ENCODE data around the gene TREML1. TPM values are rescaled to one million over a fixed set of nuclear protein-coding genes. Genes with fewer than 3 reads are reported as not detected.

The TREML1 gene
- total and polyA plus RNA-seq, 8 donors, result 0.86 to 2.0 (median 1.5) TPM

DNA sequence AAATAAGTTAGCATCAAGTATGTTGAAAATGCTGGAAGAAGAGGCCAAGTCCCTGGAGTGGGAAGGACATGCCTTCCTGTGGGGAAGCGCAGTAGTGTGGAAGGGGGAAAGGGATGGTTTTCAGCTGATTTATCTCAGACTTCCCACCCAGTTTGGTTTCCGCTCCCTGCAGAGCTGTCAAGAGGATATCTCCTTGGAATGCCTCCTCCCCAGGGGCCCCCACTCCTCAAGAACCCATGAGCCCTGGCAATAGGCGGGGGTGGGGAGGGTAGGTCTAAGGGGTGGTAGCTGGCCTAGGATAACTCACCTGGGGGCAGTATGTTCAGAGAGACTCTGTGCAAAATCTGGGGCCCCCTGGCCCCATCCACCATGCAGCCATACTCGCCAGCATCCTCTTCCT lies 696 bp downstream of the TREML1 start:
- Histone ChIP-seq H3K4me1 (peaks cover 0 to 3% of the 10 kb centered on the region in 2 donors), H3K27ac (no peak overlapping the region), H3K9me3 (no peaks in the 10 kb centered on the region), H3K27me3 (peaks cover 0 to under 1% of the 10 kb centered on the region in 2 donors), H3K36me3 (no peaks in the 10 kb centered on the region), H3K4me3 (no peak overlapping the region)
- intact Hi-C loops (cut with DNase I), result no loop called here
- ATAC-seq (no peak), DNase-seq (no peak)
- TF ChIP-seq, protein P1, sequence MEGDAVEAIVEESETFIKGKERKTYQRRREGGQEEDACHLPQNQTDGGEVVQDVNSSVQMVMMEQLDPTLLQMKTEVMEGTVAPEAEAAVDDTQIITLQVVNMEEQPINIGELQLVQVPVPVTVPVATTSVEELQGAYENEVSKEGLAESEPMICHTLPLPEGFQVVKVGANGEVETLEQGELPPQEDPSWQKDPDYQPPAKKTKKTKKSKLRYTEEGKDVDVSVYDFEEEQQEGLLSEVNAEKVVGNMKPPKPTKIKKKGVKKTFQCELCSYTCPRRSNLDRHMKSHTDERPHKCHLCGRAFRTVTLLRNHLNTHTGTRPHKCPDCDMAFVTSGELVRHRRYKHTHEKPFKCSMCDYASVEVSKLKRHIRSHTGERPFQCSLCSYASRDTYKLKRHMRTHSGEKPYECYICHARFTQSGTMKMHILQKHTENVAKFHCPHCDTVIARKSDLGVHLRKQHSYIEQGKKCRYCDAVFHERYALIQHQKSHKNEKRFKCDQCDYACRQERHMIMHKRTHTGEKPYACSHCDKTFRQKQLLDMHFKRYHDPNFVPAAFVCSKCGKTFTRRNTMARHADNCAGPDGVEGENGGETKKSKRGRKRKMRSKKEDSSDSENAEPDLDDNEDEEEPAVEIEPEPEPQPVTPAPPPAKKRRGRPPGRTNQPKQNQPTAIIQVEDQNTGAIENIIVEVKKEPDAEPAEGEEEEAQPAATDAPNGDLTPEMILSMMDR (IDR thresholded peaks at IDR 0.05), result no peak

DNA sequence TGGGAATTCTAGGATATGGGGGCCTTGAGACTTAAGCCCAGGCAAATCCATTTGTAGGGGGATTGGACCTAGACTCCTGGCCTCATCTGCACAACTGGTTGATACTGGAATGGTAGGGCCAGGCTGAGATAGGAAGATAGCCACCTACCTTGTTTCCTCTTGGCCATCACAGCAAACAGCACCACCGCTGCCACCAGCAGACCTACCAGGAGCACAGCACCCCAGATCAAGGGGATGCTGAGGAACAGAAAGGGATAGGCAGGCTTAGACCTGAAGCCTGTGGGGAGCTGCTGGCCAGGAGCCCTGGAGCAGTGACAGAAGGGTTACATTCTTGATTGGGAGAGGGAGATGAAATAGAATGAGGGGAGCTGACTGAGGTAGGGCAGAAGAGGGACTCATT lies 3.5 kb downstream of the TREML1 start:
- intact Hi-C loops (cut with DNase I), result no loop called here
- no peak for ATAC-seq
- Histone ChIP-seq H3K27ac (no peak overlapping the region), H3K4me1 (no peaks in the 10 kb centered on the region), H3K27me3 (no peaks in the 10 kb centered on the region), H3K9me3 (no peaks in the 10 kb centered on the region), H3K36me3 (no peaks in the 10 kb centered on the region), H3K4me3 (no peak overlapping the region)
- no peak for DNase-seq
- TF ChIP-seq, protein P1 (IDR thresholded peaks at IDR 0.05), result no peak

DNA sequence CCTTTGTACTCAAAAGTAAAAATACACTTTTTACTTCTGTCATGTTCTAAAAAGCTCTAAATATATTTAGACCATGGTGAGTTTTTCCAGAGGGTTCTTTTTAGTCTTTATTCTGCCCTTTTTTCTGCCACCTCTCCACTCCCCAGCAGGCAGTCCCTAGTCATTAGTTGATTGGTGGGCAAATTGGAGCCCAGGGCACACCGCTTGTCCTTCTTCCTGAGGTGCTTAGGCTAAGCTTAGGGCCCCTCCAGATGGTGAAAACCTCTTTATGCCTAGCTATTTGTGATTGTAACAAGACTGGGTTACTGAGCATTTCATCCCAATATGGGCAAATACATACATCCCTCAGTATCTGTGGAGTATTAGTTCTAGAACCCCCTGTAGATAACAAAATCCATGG lies 6.2 kb downstream of the TREML1 start:
- DNase-seq, result no peak
- Histone ChIP-seq H3K9me3 (no peaks in the 10 kb centered on the region), H3K27ac (no peak overlapping the region), H3K4me3 (no peak overlapping the region), H3K36me3 (no peaks in the 10 kb centered on the region), H3K4me1 (no peaks in the 10 kb centered on the region), H3K27me3 (no peaks in the 10 kb centered on the region)
- no peak for ATAC-seq
- intact Hi-C loops (cut with DNase I), result no loop called here
- TF ChIP-seq, protein P1 (IDR thresholded peaks at IDR 0.05), result no peak

DNA sequence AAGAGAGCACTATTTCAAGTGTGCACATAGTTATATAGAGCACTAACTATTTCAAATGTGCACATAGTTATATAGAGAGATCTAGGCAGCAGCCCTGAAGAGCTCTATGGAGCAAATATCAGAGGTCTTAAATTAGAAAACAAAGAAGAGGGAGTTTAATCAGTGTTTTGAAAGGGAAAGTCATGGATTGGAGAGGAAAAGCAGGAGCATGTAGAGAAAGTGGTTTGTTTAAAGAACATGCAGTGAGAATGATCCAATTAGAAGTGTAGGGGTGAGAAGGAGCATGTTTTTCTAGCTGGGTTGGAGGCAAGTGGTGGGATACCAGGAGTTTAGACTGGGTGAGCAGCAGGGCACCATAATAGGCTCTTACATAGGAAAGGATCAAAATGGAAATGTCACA lies 17.2 kb downstream of the TREML1 start:
- TF ChIP-seq, protein P1 (IDR thresholded peaks at IDR 0.05), result no peak
- Histone ChIP-seq H3K9me3 (no peaks in the 10 kb centered on the region), H3K27ac (no peak overlapping the region), H3K4me3 (no peak overlapping the region), H3K4me1 (no peaks in the 10 kb centered on the region), H3K27me3 (no peaks in the 10 kb centered on the region), H3K36me3 (peaks cover 0 to 32% of the 10 kb centered on the region in 2 donors)
- DNase-seq (no peak), ATAC-seq (no peak)
- intact Hi-C loops (cut with DNase I), result no loop called here

DNA sequence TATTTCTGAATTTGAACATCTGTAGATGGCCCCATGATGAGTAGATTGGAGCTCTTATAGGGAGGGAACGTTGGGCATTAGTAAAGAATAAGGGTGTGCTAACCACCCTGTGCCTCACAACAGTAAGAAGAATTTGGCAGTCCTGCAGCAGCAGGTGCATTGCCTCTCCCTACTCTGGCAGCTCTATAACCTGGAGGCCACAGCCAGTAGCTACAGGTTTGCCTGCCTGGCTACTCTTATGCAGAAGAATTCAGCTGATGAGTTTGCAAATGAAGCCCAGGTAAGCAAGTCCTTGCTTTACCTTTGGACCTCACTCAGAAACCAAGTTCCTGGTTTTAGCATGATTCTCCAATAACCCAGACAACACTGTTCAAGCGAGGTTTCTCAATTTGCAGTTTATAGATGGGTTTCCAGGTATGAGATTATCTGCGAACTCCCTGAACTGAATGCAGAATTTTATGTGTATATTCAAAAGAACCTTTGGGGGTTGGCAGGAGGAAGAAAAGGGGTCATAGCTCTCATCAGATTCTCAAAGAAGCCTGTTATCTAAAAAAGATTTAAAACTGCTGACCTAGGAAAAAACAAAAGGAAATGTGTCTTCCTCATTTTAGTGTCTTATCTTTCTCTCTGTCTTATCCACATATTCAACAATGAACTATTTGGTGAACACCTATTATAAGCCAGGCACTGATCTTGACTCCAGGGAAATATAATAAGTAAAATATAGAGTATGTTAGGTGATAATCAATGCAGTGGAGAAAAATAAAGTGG lies 18.9 kb downstream of the TREML1 start:
- H3K36me3 ChIP-seq, result peaks cover 0 to 24% of the 10 kb centered on the region in 2 donors
- TF ChIP-seq, protein P1 (IDR thresholded peaks at IDR 0.05), result no peak
- intact Hi-C loops (cut with DNase I), result no loop called here
- H3K27me3 ChIP-seq, result no peaks in the 10 kb centered on the region
- no peak overlapping the region for H3K27ac ChIP-seq
- DNase-seq (no peak), ATAC-seq (no peak)
- H3K9me3 ChIP-seq, result no peaks in the 10 kb centered on the region
- H3K4me1 ChIP-seq, result no peaks in the 10 kb centered on the region
- no peak overlapping the region for H3K4me3 ChIP-seq
